Activated gamma-delta T cell treated with anti-CD3 and anti-CD28 coated beads, Interleukin-2, amount 50 U/mL, for 16 hours (primary cell): ENCODE results near the gene TMC6.
"Not testable (repeated sequence)": the region's sequence is repeated elsewhere in the genome, so short reads cannot be mapped to it uniquely, and the experiment has no call there.

Source experiments
- DNase-seq: peaks from one replicate; pipeline ENCODE4 v3.0.0-alpha.2; 2020; ENCODE audit warnings: low read depth

The TMC6 gene

GRCh38 chr17:78159575-78160158 lies 31.1 kb upstream of the TMC6 start:
- no peak for DNase-seq

DNA sequence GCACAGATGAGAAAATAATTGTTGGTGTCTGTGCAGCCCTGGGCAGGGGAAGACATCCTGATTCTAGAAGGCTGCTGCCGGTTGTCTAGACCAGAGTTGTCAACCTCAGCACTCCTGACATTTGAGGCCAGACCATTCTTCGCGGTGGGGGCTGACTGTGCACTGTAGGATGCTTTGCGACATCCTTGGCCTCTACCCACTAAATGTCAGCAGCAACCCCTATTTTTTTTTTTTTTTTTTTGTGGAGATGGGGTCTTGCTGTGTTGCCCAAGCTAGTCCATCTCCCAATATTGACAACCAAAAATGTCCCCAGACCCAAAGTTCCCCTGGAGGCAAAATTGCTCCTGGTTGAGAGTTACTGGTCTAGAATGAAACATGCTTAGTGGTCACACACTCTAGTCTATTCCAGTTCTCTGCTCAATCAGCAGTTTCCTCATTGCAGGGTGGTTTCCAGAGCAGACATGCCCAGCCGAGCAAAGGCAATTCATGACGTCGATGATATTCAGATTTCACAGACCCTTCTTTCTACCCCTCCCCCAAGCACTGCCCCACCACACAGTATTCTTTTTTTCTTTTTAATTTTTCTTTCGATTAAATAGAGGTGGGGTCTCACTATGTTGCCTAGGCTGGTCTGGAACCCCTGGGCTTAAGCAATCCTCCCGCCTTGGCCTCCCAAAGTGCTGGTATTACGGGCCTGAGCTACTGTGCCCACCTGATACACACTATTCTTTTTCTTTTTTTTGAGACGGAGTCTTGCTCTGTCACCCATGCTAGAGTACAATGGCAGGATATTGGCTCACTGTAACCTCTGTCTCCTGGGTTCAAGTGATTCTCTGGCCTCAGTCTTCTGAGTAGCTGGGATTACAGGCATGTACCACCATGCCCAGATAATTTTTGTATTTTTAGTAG lies 26.6 kb upstream of the TMC6 start:
- DNase-seq = no peak

DNA sequence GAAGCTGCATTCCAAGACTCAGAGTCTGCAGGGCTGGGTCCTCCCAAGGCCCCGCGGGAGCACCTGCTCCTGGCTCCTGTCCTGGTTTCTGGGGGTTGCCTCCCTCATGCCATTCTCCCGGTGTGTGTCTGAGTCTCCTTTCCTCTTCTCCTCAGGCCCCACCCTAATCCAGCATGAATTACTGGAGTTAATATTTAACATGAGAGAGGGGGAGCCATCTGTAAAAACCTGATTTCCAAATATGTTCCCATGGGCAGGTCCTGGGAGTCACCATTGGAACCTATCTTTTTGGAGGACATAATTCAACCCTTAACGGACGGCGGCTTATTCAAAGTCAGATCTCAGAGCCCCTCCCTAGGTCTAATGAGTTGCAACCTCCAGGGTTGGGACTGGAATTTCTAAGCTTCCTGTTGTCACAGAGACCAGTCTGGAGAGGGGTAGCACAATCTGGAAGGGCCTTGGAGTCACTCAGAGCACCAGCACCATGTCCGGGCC lies 23.0 kb upstream of the TMC6 start:
- no peak for DNase-seq

- DNase-seq = no peak
Measured at GRCh38 chr17:78148286-78149016, 19.9 kb upstream of the TMC6 start.

DNA sequence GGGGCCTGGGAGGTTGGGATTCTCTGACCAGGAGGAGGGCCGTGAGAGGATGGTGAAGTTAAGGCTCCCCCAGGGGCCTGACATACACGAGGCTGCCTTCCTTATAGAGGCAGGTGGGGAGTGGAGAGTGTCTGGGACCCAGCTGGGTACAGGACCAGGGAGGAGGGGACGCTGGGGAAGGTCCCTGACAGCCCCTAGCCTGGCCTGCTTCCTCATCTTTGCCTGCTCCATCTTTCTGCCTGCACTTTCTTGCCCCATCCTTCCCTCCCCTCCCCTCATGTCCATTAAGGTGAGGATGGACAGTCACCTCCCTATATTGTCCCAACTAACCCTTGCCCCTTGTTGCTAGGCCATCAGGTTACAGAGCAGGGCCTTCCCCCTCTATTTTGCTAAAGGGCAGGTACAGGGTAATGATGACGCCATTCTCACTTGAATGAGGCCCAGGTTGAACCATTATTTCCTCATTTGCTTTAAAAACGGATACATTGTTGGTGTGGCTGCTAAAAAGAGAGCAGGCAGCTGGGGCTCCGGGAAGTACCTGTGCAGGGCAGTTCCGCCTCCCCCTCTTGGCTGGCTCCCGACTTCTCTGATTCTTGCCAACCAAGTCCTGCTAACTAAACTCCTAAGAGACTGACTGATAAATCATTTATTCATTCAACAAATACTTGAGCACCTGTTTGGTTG lies 18.9 kb upstream of the TMC6 start:
- DNase-seq = no peak

- DNase-seq = no peak
Measured at GRCh38 chr17:78146881-78147280, 18.3 kb upstream of the TMC6 start.

GRCh38 chr17:78146471-78146869 lies 17.9 kb upstream of the TMC6 start:
- DNase-seq = no peak

GRCh38 chr17:78144736-78145641 lies 16.4 kb upstream of the TMC6 start:
- DNase-seq = no peak

GRCh38 chr17:78144147-78144719 lies 15.7 kb upstream of the TMC6 start:
- DNase-seq = no peak

DNA sequence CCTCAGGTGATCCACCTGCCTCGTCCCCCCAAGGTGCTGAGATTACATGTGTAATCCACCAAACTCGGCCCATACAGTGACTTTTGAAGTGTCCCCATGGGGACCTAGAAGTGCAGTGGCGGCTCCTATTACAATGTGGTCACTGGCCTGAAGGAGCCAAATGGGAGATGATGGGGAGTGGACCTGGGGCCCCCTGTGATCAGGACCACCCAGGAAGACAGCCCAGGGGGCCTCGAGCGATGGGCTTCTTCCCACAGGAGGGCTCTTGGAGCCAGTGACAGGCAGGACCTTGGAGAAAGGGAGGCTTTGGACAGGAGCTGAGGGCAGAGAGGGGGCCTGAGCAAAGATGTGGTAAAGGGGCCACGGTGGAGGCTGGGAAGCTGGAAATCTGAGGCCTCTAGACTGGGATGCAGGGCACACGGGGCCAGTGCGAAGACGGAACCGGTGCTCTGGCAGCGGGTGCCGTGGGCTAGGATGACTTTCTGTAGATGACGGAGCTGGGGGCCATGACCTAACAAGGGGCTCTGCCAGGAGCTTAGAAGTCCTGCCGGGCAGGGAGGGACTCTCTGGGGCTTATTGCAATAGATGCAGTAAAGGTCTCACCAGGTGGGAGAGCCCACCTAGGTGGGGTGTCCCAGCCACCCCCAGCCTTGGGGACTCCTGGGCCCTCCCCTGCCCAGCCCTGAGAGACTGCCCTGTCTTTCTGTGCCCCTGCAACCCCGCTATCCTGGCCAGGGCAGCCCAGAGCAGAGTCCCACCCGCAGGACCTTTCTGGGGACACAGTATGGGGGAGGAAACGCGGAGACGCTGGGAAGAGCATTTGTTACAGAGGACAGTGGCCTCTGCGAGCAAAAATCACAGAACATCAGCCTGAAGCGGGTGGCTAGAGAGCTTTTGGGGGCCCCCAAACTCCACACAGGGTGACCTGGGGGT lies 14.9 kb upstream of the TMC6 start:
- DNase-seq = no peak

GRCh38 chr17:78142119-78142861 lies 13.7 kb upstream of the TMC6 start:
- DNase-seq = no peak

DNA sequence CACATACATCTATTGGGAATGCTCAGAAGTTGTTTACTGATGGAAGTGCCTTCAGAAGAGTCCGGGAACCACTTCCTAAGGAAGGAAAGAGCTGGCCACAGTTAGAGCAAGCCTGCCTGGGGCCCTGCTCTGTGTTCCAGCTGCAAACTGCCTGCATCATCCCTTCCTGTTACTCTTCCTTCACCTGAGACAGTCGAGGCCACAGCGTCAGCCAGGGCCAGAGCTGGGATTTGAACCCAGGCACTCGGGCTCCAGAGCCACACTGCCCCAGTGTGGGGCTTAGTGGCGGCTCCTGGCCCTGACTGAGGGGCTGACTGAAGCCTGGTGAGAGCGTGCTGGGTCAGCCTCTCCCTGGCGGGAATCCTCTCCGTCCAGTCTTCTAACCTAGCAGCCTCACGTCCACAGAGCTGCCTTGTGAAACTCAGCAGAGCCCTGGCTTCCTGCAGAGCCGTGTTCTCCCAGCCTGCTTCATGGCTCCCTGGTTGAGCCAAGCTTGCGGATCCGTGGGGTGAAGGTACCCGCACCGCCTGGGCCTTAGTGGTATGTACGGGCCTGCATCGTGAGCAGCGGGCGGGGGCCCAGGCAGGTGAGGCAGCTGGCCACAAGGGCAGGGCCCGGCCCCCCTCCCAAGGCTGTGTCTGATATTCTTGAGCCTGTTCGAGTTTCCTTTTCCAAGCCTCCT lies 13.0 kb upstream of the TMC6 start:
- no peak for DNase-seq

DNA sequence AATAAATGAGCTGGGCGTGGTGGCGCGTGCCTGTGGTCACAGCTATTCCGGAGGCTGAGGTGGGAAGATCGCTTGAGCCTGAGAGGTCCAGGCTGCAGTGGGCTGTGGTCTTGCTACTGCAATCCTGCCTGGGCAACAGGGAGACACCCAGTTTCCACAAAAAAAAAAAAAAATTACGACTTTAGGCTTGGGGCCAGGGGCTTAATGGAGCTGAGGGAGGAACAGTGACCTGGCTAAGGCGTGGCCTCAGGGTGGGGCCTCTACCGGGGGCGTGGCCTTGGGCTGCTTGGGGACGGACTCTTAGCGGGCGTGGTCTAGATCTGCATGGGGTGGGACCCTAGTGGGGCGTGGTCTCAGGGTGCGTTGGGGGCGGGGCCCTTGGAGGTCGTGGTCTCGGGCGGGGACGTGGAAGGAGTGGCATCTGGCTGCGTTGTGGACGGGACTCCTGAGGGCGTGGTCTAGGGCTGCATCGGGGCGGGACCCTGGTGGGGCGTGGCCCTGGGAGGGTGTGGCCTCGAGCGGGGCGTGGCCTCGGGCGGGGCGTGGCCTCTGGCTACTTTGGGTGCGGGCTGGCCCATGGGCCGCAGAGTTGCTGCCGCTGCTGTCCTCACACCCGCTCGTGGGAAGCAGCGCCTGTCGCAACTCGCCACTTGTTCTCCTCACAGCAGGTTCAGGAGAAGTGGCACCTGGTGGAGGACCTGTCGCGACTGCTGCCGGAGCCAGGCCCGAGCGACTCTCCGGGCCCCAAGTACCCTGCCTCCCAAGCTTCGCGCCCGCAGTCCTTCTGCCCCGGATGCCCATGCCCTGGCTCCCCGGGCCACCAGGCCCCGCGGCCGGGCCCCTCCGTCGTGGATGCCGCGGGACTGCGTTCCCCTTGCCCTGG lies 11.9 kb upstream of the TMC6 start:
- peak; percentile 81 for DNase-seq

DNA sequence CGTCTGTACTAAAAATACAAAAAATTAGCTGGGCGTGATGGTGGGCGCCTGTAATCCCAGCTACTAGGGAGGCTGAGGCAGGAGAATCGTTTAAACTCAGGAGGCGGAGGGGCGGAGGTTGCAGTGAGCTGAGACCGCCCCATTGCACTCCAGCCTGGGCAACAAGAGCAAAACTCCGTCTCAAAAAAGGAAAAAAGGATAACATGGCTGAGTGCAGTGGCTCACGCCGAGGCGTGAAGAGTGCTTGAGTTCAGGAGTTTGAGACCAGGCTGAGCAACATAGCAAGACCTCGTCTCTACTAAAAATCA lies 11.3 kb upstream of the TMC6 start:
- DNase-seq = not testable (repeated sequence)

DNA sequence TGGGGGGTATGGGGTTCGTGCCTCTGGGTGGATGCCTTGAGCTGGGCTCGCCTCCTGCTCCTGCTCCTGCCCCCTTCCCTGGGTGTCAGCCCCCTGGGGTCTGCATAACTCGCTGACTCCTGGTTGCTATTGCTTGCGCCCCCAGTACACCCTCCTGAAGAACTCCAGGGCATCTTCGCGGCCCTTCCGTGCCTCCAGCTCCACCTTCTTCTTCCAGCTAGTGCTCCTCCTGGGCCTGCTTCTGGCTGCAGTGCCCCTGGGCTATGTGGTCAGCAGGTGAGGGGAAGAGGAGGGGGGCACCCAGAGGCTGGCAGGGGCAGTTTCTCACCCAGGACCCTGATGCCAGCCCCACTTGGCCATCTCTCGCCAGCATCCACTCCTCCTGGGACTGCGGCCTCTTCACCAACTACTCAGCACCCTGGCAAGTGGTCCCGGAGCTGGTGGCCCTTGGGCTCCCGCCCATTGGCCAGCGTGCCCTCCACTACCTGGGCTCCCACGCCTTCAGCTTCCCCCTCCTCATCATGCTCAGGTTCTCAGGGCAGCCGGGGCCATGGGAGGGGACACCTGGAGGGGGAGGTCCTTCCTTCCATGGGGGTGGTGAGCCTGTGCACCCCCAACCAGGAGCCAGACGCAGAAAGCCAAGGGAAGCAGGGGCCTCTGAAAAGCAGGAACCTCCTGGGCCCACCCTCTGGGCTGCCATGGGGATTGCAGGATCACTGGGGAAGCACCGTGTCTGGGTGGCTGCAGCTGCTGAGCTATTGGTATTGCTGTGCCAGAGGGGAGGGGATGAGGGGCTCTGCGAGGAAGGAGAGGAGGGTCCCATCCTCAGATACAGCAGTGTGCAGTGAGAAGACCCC lies 9.9 kb upstream of the TMC6 start:
- DNase-seq = no peak

DNA sequence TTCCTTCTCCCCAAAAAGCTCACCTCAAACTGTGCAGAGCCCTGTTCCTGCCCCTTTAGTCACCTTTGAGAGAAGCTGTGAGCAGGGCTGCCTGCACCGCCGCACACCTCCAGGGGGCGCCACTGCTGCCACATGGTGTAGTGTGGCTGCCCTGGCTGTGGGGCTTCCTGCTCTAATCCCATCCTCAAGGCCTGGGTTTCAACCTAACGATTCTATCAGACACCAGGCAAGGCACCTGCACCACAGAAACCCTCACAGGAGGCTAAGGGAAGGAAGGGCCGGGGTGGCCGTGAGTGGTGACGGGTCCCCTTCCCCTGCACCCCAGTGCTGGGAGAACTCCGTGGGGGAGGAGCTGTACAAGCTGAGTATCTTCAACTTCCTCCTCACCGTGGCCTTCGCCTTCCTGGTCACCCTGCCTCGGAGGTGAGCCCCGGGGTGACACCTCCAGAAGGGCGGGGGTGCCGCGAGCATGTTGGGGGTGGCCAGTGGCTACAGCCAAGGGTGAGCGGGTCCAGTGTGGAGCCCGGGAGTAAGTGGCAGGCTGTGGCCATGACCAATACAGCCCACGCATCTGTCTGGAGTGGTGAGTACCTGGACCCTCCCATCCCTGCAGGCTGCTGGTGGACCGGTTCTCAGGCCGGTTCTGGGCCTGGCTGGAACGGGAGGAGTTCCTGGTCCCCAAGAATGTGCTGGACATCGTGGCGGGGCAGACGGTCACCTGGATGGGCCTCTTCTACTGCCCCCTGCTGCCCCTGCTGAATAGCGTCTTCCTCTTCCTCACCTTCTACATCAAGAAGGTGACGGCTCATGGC lies 9.0 kb upstream of the TMC6 start:
- no peak for DNase-seq
